GM23248 (cell line): ENCODE data around the gene TMEM51.

ENCODE experiments used
- EZH2 ChIP-seq: fragments of 200-600 bp; sonication (generic); IDR thresholded peaks from 2 replicates; pipeline ENCODE4 v1.6.1; 2018; ENCODE audit warnings: antibody characterized with exemption, mild to moderate bottlenecking; ENCODE audit not compliant: insufficient read depth, poor library complexity, severe bottlenecking
- EZH2phosphoT487 ChIP-seq: fragments of 200-600 bp; sonication (generic); IDR thresholded peaks from 2 replicates; pipeline ENCODE4 v1.6.1; 2018; ENCODE audit warnings: antibody characterized with exemption, moderate library complexity, mild to moderate bottlenecking, low read depth; ENCODE audit not compliant: insufficient read depth

GRCh38 chr1:15204931-15205330 is 51.4 kb downstream of the TMEM51 start:
- TF ChIP-seq EZH2 (no peak), EZH2phosphoT487 (no peak)
